Stromal cell of bone marrow (primary cell): ENCODE data around the gene DDX25.
A peak's percentile ranks its signal among the peaks of the same experiment; 100 is the strongest.

Source experiments
- DNase-seq: peaks from one replicate; pipeline ENCODE4 v3.0.0-alpha.2; 2012; ENCODE audit warnings: low read depth

The DDX25 gene

DNA sequence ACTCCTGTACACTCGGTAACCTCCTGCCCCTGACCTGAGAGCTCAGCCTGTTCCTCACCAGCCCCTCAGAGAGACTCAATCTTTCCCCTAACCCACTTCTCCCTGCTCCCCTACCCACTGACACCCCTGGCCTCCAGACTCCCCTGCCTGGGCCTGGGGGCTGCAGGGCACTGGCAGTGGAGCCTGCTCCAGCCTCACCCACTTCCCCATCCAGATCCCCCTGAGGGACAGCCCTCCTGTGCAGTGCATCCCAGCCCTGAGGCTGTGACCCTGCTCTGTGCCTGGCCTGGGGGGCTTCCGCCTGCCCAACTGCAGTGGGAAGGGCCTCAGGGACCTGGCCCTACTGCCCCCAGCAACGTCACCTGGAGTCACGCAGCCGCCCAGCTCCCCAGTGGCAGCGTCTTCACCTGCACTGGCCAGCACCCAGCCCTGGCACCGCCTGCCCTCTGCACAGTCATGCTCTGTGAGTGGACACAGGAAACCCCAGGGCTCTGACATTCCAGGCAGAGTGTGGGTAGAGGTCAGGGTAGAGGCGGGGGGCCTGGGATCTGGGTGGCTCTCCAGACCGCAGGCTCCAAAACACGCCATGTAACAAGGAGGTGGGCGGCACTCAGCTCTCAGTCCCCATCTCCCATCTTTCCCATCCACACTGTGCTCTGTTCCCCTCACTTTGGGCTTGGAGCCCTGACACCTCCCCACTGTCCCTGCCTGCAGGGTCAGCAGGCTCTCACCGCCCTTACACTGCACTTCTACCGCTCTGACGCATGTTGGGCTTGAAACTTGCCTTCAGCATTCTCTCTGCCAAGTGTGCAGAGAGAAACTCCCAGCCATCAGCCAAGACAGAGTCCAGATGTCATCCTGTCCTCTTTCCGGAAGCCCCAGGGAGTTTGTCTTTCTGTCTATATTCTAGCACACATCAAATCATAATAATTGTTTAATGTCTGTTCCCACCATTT is 46.7 kb downstream of the DDX25 start:
- DNase-seq, result peak; percentile 51

GRCh38 chr11:125951731-125952130 is 47.4 kb downstream of the DDX25 start:
- no peak for DNase-seq

DNA sequence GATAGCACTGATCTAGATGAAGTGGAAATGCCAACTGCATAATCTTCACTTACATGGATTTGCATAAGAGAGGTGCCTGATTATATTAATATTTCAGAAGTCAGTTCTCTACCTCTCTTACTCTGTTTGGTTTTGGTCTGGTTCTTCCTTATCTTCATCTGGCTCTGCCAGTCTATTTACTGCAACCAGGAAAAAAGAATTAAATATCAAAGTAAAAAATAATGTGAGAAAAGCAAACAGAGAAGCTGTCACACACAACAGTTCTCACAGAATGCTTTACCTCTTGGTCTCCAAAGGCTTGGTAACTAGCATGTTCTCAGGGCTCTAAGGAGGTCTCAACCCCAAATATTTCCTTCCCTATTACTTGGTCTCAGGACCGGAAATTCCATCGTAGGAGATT is 48.3 kb downstream of the DDX25 start:
- no peak for DNase-seq

GRCh38 chr11:125952973-125953372 is 48.7 kb downstream of the DDX25 start:
- DNase-seq, result no peak

DNA sequence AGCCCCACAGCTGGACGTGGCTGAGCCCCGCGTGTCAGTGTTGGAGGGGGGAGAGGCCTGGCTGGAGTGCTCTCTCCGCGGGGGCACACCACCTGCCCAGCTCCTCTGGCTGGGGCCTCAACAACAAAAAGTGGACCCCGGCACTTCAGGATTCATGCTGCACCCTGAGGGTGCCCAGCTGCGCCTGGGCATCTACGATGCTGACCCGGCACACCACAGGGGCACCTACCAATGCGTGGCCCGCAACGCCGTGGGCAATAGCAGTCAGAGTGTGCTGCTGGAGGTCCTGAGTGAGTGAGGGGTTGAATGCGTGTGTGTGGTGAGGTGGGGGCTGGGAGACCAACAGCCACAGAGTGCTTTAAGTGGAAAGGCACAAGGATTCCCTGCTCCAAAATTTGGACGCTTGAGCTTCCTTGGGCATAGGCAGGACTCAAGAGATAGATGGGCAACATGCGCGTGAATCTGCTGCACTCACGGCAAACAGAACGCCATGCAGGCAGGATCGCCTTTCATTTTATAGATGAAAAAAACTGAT is 49.2 kb downstream of the DDX25 start:
- no peak for DNase-seq

GRCh38 chr11:125954123-125954944 is 50.0 kb downstream of the DDX25 start:
- no peak for DNase-seq

GRCh38 chr11:125954945-125955640 is 50.8 kb downstream of the DDX25 start:
- no peak for DNase-seq

GRCh38 chr11:125955856-125956255 is 51.5 kb downstream of the DDX25 start:
- DNase-seq, result no peak

DNA sequence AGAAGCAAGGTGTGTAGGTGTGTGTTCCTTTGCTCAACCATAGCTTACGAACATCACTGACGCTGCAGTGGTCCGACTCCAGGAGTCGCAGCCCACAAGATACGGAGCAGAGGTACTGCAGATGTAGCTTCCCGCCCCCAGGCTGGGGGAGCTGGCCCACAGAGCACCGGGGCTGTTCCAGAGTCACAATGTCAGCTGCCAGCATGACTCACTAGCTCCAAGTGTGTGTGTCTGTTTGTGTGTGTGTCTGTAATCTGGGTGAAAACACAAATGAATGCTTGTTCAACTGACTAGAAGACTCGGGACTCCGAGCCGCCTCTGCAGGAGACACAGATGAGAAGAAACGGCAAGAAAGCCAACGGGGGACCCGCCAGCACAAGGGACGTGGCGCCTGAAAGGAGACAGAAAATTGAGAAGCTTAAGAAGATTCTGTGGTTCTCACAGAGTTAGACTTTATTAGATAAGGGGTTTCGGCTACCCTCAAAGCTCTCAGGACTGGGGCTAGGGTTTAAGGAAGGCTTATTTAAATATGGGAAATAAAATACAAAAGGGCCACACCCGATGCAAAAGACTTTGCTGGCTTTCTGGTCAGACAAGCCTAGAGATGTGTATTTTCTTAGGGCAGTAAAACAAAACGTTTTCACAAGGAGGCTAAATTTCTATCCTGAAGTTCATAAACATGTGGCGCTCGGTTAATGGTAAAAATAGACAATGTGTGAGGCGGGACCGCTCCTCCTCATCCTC is 52.3 kb downstream of the DDX25 start:
- DNase-seq, result peak; percentile 27

DNA sequence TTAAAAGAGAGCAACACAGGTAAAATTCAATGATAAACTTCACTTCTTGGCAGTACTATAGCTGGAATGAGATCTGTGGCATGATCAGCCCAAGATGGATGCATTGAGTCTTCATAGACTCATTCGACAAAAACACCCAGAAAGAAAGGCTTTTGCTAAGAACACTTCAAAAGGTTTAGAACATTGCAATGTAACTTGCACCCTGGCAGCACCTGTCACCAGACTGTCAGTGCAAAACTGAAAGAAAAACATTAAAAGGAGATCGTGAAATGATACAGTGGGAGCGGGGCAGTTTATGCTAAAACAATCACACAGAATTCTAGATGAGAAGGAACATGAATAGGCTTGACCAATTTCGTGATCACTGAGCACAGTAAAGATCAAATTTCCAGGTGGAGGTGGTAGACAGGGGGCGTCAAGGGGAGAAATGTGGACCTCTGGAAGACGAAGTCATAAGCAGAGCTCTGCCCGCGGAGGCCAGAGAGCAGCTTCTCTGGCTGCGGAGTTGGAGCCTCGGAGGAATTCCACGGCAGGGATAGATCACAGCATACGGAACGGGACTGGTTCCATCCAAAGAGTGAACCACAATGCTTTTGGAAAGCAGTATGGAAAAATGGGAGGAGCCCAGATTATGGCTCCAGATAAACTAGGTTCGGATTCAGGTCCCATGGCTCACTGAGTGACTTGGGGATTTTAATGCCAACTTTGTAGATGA is 53.5 kb downstream of the DDX25 start:
- peak; percentile 7 for DNase-seq

DNA sequence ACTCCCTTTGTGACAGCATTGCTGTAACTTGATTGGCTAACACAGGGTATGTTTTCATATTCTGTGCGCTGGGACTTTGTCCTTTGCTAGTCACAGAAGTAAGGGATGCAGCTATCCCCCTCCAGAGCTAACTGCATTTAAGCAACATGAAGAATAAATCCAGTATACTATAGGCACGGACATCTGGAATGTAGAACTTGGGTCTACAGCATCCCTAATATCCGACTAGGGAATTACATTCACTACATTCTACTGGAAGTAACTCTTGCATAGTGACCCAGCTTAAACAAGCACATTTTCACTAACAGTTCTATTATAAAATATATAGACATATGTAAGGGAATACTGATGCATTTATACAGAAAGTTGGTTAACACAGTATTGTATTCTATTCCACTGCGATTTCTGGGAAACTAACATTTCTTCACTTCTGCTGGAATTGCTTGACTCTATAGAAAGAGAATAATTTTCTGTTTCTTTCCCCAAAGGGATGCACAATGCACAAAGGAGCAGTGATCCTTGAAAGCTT is 54.6 kb downstream of the DDX25 start:
- no peak for DNase-seq

- DNase-seq, result no peak
Observed at GRCh38 chr11:125959511-125959910, 55.2 kb downstream of the DDX25 start.

- no peak for DNase-seq
Observed at GRCh38 chr11:125959931-125960330, 55.6 kb downstream of the DDX25 start.

- no peak for DNase-seq
Observed at GRCh38 chr11:125960771-125961170, 56.5 kb downstream of the DDX25 start.

- DNase-seq, result no peak
Observed at GRCh38 chr11:125967515-125967914, 63.2 kb downstream of the DDX25 start.

GRCh38 chr11:125968354-125968753 is 64.0 kb downstream of the DDX25 start:
- no peak for DNase-seq

- no peak for DNase-seq
Observed at GRCh38 chr11:125971618-125972017, 67.3 kb downstream of the DDX25 start.

DNA sequence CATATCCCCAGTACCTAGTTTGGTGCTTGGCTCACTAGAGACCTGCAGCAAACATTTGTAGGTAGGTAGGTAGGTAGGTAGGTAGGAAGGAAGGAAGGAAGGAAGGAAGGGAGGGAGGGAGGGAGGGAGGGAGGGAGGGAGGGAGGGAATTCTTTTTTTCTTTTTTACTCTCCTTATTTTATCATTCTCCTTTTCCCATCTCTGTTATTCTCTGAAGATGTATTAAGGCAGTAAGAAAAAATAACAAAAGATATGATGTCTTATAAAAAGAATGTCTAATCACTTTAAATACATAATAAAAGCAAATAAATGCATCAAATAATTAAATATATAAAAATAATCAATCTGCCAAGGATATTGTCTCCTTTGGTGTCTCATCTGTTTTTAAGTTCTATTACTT is 70.0 kb downstream of the DDX25 start:
- DNase-seq, result no peak

GRCh38 chr11:125975634-125976033 is 71.3 kb downstream of the DDX25 start:
- no peak for DNase-seq

- DNase-seq, result no peak
Observed at GRCh38 chr11:125976156-125976555, 71.8 kb downstream of the DDX25 start.
